GM18519 (cell line): ENCODE data around the gene LIMS2.

ENCODE experiments used
- ATAC-seq: cut with Tn5 transposase; IDR thresholded peaks from one replicate; pipeline ENCODE4 v1.9.1; 2021; ENCODE audit warnings: mild to moderate bottlenecking, moderate library complexity; ENCODE audit not compliant: unreplicated experiment, low FRiP score

Gene LIMS2

GRCh38 chr2:127647242-127648190, 27.8 kb downstream of the LIMS2 start:
- no peak for ATAC-seq

GRCh38 chr2:127646487-127647241, 28.7 kb downstream of the LIMS2 start:
- ATAC-seq, result no peak

GRCh38 chr2:127645395-127646291, 29.7 kb downstream of the LIMS2 start, which contains the start of gene GPR17:
GPR17 (plus strand) TSS chr2:127646153; CDS start chr2:127650736, 4,583 bp downstream.
- ATAC-seq, result no peak

- no peak for ATAC-seq
Measured at GRCh38 chr2:127645026-127645394, 30.3 kb downstream of the LIMS2 start.

- no peak for ATAC-seq
Measured at GRCh38 chr2:127644066-127645025, 31.0 kb downstream of the LIMS2 start.

GRCh38 chr2:127643439-127644065, 31.8 kb downstream of the LIMS2 start:
- ATAC-seq, result no peak

GRCh38 chr2:127642706-127643438, 32.5 kb downstream of the LIMS2 start:
- ATAC-seq, result no peak

- ATAC-seq, result no peak
Measured at GRCh38 chr2:127641846-127642507, 33.4 kb downstream of the LIMS2 start.

- no peak for ATAC-seq
Measured at GRCh38 chr2:127641133-127641532, 34.2 kb downstream of the LIMS2 start.

GRCh38 chr2:127640082-127641072, 35.0 kb downstream of the LIMS2 start:
- ATAC-seq, result no peak

- ATAC-seq, result no peak
Measured at GRCh38 chr2:127639111-127639474, 36.2 kb downstream of the LIMS2 start.

- no peak for ATAC-seq
Measured at GRCh38 chr2:127638361-127639110, 36.8 kb downstream of the LIMS2 start.

GRCh38 chr2:127637725-127638252, 37.5 kb downstream of the LIMS2 start:
- ATAC-seq, result no peak

GRCh38 chr2:127637236-127637630, 38.1 kb downstream of the LIMS2 start:
- ATAC-seq, result no peak
